ENCODE data around the gene SLC6A15. TPM values are rescaled to one million over a fixed set of nuclear protein-coding genes. Genes with fewer than 3 reads are reported as not detected.

SLC6A15 gene
- 0.65 and 1.3 TPM in 2 replicates for total RNA-seq

GRCh38 chr12:84912198-84913128 is at the start of gene SLC6A15:
SLC6A15 (minus strand) TSS chr12:84912799; CDS start chr12:84892120, 20,679 bp downstream.

Other genes with a start within 250 kb of the SLC6A15 start
- 0.13 TPM in 1 of 2 replicates, not detected in the other for gene TSPAN19, start 123.5 kb upstream of the SLC6A15 start, total RNA-seq
- 0.33 and 0.51 TPM in 2 replicates for gene LRRIQ1, start 123.6 kb upstream of the SLC6A15 start, total RNA-seq